GM19240 (cell line): ENCODE measurements around the gene MMAB.

Source experiments
- DNase-seq: peaks from one replicate; pipeline ENCODE4 v3.0.0; 2011; ENCODE audit warnings: low spot score; ENCODE audit not compliant: insufficient read length

The MMAB gene

DNA sequence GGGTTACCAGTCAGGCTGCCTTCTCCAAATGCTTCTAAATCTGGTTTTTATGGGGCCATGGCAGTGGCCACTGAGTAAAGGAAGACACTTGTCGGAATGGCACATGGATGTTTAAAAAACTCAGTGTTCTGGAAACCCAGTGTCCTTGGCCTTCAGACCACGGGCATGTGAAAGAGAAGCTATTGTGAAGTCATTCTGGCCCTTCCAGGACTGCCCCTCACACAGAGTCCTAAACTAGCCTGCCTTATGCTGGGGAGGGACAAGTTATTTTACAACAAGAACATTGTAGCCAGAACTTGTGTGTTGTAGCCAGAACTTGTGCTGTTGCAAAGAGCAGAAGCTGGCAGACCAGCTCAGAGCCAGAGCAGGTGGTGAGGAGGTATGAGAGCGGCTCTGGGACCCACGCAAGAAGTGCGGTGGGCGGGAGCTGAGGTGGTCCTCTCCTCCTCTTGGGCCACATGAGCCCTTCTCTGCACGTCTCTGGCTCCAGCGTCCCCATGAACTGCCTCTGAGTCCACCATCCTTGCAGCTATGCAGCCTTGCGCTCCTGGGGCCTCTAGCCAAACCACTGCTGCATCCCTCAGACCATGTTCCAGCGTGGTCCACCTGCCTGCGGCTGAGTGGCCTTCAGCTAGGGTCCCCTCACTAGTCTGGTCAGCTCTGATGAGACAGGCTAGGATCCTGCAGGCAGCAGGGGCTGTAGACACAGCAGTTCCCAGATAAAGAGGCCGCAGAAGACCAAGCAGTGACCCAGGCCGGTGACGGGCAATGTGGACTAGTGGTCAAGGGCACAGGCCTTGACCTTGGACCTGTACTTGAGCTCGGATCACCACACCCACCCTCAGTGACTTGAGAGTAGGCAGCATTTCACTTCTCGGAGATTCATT is 32.5 kb downstream of the MMAB start:
- DNase-seq = no peak

DNA sequence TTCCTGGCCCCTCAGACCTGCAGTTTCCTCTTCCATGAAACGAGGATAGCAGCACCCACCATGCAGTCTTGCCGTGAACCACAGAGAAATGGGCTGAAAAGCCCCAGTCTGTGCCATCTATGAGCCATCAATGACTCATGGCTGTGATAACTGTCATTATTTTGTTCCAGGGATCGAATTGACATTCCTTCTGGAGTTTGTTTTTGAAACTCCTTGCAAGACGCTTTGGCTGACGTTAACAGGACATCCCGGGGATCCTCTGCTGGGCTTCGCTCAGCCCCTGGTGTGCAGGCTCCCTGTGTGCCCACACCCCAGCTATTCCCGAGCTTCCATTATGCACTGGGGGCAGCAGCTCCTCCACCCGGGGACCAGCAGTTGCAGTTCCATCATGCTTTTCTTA is 33.8 kb downstream of the MMAB start:
- DNase-seq = no peak

DNA sequence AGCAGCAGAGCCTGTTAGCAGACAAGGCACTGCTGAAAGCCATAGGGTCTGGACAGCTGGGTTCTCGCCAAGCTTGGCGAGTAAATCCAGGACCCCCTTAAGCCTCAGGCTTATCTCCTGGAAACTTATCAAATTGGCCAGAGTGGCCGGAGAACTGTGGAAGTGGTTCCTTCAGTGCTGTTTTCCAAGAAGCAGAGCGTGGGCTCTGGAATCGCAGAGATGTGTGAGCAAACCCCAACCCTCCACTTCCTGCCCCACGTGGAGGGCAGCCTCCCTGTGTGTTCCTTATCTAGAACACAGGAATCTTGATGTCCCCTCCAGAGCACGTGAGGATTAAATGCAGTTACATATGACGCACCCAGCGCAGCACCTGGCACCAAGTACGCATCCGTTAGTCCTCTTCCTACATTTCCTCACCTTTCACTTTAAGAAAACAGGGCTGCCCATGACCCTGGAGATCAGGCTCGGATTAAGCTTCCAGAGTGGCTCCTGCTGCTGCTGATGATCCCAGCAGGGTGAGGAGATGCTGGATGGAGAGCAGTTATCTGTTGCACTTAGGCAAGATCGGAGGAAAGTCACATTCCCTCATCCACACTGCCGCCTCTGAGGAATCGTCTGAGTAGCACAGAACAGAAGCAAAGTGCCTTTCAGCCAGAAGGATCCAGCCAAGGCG is 35.0 kb downstream of the MMAB start:
- no peak for DNase-seq

DNA sequence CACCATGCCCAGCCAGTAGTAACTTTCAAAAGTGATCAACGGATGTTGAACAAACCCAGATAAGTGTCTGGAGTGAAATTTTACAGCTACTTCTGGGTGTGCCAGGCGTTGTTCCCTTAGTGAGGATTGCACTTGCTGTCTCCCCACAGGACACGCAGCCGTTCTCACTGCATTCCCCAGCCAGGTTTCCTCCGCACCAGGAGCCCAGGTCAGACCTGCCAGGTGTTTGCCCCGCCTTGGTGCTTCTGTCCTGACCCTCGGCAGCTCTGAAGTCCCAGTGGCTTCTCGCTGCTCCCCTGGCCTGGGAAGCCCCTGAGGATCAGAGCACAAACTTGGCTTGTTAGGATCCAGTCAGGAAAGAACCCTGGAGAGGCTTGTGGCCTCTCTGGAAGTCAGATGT is 36.2 kb downstream of the MMAB start:
- DNase-seq = no peak

DNA sequence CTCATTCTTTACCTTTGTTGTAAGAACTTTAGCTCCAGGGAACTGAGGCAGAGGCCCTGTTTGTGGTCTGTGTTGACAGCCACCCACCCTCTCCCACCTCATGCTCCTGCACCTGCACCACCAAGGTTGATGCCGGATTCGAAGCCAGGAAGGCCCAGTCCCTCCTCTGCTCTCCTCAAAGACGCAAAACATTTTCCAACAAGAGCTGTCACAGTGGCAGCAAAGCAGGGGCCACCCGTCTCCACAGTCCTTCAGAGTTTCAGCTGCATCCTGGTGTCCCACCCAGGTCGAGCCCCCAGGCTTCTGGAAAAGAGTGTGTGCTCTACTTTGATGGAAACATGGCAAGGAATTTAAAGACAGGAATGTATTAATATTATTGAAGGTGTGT is 37.4 kb downstream of the MMAB start:
- no peak for DNase-seq

DNA sequence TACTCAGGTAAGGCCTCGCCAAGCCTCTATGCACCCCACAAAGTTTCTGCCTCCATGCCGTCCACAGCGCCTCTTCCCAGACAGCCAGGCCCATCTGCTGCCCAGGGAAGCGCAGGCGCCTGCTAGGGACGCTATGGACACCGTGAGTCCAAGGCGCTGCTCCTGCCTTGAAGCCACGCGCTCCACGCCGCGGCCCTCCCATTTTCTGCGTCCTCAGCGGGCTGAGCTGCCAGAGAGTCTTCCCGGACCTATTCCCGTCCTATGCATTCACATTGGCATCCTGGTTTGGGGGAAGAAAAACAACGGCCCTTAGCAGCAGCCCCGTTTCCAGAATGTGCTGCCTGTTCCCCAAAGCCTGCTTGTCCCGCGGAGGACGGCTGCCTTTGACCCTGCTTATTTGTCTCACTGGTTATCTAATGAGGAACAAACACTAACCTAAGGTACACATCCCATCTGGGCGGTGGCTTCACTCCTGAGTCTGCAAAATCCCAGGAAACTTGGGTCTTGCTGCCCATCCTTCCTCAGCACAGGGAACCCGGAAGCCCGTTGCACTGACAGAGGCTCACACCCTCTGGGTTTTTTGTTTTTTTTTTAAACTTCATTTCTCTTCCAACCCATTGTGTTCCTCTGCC is 38.0 kb downstream of the MMAB start:
- DNase-seq = no peak

DNA sequence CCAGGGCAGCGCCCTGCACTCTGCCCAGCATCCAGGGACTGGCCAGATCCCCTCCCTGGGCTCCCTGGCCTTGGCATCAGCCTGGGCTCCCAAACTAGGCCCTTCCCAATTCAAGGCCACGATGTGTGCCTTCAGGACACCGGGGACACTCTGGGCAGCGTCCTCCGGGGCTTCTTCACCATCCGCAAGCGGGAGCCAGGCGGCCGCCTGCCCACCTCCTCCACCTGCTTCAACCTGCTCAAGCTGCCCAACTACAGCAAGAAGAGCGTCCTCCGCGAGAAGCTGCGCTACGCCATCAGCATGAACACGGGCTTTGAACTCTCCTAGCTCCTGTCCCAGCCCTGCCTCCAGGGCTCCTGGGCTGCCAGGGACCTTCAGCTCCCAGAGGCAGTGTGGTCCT is 38.8 kb downstream of the MMAB start:
- DNase-seq = no peak

DNA sequence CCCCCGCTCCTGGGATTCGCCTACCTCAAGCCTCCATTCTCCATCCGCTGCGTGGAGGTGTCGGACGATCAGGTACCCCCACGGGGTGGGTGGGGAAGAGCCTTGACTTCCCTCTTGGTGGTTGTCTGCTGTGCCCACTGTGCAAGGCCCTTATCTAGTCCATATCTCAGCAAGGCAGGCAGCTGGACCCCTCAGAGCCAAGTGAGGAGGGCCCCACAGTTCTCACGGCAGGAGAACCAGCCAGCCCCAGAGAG is 39.9 kb downstream of the MMAB start:
- DNase-seq = no peak

DNA sequence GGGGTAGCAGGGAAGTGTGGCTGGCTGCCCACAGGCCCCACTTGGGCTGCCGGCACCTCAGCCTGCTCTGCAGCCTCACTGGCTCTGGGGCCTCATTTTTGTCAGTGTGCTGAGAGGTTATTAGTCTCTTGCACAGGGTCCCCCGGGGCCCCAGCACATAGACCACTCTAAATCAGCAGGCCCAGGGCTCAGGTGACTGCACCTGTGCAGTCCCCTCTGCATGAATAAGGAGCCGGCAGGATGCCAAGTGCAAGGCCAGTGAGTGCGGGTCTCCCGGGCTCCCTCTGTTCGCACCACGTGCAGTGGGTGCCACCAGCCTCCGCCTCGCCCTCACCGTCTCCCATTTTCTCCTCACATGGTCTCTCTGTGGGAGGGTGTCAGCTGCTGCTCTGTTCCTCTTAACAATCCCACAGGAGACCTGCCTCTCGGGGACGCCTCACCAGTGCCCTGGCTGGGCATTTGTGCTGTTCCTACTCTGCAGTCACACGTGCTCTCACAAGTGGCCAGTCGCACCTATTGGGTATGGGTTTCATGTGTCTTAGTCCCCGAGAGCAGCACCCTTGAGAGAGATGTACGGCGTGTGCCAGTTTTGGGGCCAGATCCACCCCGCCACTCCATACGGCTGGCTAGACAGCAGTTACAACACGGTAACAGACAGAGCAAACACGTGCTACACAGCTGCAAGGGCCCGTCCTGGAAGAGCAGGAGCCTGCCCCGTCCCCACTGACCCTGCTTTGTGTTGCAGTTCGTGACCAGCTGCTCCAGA is 40.4 kb downstream of the MMAB start:
- no peak for DNase-seq

DNA sequence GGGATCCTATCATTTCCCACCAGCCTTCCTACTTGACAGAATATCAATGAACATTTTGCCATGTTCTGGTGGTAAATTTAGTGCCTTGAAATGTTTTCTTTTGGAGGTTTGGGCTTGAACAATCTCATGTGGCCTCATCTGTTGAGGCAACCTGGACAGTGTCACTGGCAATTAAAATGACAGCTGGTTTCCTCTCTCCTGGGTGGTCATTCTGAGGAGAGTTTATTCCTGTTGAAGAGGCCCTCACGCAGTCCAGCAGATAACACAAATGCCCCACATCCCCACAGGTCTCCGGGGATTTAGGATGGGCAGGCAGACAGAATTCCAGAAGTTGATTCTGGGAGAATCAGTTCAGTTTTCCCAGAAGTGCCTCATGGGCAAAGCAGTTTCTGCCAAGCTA is 41.9 kb downstream of the MMAB start:
- DNase-seq = no peak

DNA sequence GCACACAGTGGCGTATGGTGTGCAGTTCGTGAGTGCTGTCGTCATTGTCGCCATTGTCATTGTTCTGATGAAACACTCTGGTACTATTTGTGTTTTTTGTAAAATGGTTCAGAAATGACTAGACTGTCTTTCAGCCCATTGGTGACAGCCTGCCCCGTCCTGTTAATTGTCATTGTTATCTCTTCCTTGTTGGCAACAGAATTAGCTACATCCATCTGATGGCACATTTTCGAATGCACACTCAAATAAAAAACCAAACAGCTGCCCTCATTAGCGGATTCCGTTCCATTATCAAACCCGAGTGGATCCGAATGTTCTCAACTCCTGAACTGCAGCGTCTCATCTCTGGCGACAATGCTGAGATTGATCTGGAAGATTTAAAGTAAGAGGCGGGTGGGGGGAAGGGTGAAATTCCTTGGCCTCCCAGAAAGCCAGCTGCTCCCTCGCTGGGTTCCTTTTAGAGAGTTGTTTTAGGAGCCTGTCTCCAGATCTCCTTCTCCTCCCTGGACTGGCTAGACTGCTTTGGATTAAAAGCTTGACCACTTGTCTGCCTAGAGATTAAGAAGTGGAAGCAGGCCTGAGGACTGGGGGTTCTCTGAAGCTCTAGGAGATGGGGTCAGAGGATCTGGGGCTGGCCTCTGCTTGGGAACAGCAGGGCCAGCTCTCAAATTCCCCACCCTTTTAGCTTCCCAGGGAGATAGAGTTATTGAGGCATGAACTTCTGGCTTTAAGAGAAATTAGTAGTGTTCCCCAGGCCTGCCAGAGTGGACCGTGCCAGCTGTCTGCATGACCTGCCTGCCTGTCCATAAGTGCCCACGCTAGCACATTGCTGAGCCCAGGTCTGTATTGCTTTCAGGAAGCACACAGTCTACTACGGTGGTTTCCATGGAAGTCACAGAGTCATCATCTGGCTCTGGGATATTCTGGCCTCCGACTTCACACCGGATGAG is 43.3 kb downstream of the MMAB start:
- DNase-seq = no peak

DNA sequence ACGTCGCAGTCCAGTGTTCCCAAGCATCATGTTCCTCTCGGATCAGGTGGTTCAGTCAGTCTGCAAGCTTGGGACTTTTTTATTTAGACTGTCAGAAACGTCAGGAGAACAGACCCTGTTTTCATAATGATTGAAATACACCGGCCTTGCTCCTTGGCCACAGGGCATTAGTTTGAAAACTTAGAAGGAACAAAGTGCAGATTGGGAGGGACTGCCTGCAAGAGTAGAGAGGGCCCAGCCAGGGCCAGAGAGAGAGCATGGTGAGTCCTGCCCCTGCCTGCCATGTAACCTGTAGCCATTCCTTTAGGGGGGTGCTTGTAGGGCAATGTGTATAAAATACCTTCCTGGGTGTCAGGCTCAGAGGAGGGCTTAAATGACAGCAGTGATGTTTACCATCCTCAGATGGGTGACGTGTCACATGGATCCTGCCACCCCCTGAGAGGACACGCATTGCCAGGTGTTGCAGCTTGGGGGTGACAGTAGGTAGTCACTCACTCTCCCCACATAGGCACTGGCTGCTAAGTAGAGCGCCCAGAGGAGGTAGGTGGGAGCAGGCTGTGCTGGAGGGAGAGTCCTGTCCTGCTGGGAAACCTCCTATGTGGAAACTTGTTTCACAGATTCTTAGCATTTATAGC is 45.7 kb downstream of the MMAB start:
- no peak for DNase-seq

DNA sequence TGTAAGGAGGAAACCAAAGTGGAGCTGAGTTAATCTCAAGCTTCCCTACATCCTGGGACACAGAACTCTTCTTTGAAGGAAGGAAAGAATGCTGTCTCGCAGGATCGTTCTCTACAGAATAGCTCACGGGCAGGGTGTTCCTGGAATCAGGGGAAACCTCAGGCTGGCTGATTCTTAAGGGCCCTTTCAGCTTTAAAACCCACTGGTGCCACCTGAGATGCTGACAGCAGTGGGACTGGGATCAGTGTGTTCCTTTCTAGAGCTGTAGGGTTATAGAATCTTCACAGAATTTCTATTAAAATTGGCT is 48.1 kb downstream of the MMAB start:
- no peak for DNase-seq

DNA sequence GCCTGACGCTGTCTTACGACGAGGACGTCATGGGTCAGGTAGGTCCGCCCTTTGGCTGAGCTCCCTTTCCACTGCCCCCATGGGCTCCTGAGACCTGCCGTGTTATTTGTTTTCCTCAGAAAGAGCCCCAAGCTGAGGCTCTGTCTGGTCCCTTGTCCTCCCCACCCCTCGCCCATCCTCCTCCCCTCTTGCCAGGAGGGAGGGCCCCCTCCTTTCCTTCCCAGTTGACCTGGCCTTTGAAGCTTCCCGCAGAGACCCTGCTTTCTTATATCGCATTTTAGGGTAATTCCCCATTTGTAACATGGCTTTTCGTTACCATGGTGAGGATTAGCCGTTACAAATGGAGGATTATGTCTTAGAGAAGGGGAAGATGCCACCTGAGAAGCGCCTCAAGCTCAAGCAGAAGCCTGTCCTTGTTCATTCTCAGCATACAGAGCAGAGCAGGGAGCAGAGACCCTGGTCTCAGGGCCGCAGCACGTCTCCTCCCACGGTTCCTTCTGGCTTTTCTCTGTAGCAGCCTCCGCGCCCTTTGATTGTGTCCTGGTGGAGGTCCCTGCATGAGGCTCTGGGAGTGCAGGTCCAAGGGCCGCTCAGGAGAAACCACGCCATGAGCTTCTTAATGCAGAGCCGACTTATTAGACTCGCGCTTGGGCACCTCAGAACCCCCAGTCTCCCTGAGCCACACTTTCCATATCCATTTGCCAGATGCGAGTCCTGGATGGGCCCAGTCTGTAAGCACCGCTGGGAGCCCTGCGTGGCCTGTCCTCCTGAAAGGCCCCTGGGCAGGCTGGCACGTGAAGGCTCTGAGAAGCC is 48.6 kb downstream of the MMAB start:
- no peak for DNase-seq

DNA sequence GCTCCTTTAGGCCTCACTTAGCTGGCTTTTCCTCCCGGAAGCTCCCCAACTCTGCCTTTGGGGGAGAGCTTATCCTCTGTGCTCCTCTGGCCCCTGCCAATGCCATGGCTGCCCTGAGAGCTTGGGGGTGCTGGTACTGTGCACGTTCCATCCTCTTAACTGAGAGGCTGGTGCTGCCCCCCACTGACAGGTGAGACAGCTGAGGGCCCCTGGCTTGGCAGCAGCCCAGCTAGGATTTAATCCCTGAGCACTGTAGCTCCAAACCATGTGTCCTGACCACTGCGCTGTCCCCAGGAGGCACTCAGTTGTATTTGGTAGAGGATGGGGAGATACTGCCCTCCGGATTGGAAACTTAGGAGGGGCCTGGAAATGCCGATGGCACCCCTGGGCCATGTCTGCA is 49.8 kb downstream of the MMAB start:
- DNase-seq = no peak

DNA sequence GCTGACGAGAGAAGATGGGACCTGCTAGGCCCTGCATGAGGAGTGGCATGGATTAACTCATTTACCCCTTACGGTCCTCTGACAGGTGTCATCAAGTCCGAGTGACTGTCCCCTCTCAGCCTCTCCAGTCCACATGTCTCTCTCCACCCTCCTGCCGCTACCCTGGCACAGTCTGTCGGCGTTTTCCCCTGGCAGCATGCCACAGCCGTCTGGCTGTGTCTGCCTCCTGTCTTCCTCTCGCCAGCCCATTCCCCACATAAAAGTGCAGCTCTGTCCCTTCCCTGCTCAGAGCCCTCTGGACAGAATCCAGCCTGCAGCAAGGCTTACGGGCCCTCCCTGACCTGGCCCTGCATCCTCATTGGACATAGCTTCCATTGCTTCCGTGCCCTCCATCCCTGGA is 50.2 kb downstream of the MMAB start:
- DNase-seq = no peak

DNA sequence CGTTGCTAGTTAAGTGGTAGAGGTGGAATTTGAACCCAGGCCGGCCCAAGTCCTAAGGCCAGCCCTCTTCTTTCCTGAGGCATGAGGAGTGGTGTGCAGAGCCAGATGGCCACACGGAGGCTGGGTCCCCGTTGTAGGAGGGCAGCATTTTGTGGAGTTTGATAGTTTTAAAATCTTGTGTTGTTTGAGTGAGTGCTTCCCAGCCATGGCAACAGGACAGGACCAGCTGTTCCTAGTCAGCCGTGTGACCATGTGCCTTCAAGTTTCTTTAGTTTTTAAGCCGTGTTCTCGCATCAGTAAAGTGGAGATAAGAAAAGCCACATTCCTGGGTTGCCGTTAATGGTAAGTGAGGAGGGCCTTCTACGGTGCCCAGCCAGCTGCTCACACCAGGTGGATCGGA is 51.5 kb downstream of the MMAB start:
- no peak for DNase-seq

DNA sequence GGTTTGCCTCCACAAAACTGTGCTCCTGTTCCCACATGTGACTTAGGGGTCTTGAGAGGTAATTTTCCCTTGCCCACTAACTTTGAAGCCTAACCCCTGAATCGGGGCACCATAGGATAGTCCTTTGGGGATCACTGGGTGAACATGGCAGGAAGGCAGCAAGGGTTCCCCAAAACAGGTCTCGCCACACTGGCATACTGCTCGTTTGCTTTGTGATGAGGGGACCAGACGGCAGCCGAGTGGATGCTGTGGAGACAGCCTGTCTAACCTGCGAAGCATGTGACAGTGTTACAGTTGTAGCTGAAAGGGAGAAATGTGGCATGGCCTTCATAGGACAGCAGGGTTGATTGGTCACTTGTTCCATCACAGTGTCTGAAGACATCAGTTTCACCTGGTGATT is 53.5 kb downstream of the MMAB start:
- DNase-seq = no peak

DNA sequence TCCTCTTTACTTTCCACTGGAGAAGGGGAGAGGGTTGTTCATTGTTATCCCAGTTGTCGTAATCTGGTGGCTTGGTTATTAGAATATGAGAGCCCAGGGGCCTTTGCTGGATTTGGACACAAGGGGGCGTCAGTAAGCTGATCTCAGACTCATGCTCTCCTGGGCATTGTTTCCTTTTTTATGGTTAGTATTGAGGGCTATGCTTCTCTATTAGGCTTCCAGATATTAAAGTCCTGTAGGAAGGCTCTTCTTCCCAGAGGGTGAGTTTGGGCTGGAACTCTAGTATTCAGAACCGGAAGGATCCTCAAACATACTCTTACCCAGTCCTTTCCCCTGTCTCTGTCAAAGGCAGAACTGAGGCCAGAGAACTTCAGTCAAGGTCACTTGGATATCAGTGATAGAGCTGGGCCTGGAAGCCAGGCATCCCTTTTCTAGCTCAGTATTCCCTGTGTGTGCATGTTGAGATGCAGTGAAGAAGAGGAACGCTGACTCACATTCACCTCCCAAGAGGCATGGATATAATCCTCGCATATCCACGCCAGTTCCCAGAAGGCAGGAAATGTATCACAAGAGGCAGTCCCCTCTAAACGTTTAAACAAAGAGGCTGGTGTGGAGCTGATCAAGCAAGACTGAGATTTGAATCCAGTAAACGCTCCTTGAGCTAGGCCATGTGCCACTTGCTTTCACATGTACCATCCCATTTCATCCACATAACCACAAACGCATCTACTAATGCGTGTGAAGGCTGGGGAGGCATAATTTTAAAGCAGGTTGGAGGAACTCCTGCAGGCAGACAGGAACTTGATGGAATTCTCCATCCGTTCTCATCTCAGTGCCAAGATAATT is 54.3 kb downstream of the MMAB start:
- peak; percentile 41 for DNase-seq
